NCI-H128 (cell line): ENCODE results near the gene SIGLEC1.

Experiments used
- DNase-seq: peaks from one replicate; lab custom pipeline; 2025; ENCODE audit not compliant: unreplicated experiment; lab: John Stamatoyannopoulos, UW

The SIGLEC1 gene

GRCh38 chr20:3712279-3712873 is at the start of gene SIGLEC1:
SIGLEC1 (minus strand) TSS chr20:3712600; CDS start chr20:3707128, 5,472 bp downstream.
- no peak for DNase-seq

GRCh38 chr20:3760655-3761348 is 48.4 kb upstream of the SIGLEC1 start:
- DNase-seq = no peak

- no peak for DNase-seq
These were observed 47.5 kb upstream of the SIGLEC1 start for GRCh38 chr20:3759884-3760283.

GRCh38 chr20:3759316-3759823 is 47.0 kb upstream of the SIGLEC1 start:
- no peak for DNase-seq

- no peak for DNase-seq
These were observed 46.2 kb upstream of the SIGLEC1 start for GRCh38 chr20:3758566-3758965.

- DNase-seq = no peak
These were observed 44.9 kb upstream of the SIGLEC1 start for GRCh38 chr20:3757268-3757667.

- DNase-seq = no peak
These were observed 43.5 kb upstream of the SIGLEC1 start for GRCh38 chr20:3755814-3756480.

GRCh38 chr20:3755269-3755668 is 42.9 kb upstream of the SIGLEC1 start:
- DNase-seq = no peak

GRCh38 chr20:3754276-3754630 is 41.9 kb upstream of the SIGLEC1 start:
- no peak for DNase-seq

- no peak for DNase-seq
These were observed 41.3 kb upstream of the SIGLEC1 start for GRCh38 chr20:3753501-3754275.

GRCh38 chr20:3753098-3753497 is 40.7 kb upstream of the SIGLEC1 start:
- DNase-seq = peak; percentile 10

GRCh38 chr20:3752386-3752759 is 40.0 kb upstream of the SIGLEC1 start:
- DNase-seq = no peak

GRCh38 chr20:3751675-3752385 is 39.4 kb upstream of the SIGLEC1 start:
- DNase-seq = peak; percentile 74

- DNase-seq = no peak
These were observed 38.9 kb upstream of the SIGLEC1 start for GRCh38 chr20:3751305-3751674.

GRCh38 chr20:3749689-3750531 is 37.5 kb upstream of the SIGLEC1 start:
- DNase-seq = no peak

- no peak for DNase-seq
These were observed 36.8 kb upstream of the SIGLEC1 start for GRCh38 chr20:3749087-3749688.

GRCh38 chr20:3748073-3748472 is 35.7 kb upstream of the SIGLEC1 start:
- no peak for DNase-seq

GRCh38 chr20:3747471-3747870 is 35.1 kb upstream of the SIGLEC1 start:
- no peak for DNase-seq

- no peak for DNase-seq
These were observed 33.3 kb upstream of the SIGLEC1 start for GRCh38 chr20:3745686-3746173.
